ENCODE results near the gene DCST2.

Gene DCST2

DNA sequence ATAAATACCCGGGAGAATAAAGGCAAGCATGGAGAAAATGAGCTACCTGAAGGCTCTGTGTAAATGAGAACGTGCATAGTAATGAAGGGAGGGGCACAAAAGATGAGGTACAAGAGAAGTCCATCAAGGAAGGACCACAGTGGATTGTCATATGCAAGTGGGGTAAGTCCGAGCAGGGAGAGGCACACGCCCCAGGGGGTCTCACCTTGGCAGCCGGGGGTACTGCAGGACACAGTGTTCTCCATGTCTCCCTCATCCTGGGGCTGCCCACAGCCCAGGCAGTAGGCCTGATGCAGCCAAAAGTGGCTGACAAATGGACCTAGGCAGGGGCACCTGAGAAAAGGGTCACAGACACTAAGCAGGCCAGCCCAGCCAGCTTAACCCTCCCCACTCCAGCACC is 10.0 kb downstream of the DCST2 start:
- DNase-seq, result no peak

DNA sequence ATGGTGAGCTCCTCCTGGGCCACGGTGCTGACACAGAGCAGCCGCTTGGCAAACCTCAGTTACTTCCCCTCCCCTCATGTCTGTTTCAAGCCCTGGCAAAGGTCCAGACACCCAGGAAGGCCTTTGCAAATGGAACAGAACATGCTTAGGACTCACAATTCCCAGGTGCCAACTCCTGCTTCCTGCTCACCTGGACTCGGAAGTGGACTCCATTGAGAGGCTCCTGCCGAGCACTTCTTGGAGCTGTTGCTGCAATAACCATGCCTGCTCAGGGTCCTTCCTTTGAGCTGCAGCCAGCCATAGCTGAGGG is 10.7 kb downstream of the DCST2 start:
- no peak for DNase-seq

DNA sequence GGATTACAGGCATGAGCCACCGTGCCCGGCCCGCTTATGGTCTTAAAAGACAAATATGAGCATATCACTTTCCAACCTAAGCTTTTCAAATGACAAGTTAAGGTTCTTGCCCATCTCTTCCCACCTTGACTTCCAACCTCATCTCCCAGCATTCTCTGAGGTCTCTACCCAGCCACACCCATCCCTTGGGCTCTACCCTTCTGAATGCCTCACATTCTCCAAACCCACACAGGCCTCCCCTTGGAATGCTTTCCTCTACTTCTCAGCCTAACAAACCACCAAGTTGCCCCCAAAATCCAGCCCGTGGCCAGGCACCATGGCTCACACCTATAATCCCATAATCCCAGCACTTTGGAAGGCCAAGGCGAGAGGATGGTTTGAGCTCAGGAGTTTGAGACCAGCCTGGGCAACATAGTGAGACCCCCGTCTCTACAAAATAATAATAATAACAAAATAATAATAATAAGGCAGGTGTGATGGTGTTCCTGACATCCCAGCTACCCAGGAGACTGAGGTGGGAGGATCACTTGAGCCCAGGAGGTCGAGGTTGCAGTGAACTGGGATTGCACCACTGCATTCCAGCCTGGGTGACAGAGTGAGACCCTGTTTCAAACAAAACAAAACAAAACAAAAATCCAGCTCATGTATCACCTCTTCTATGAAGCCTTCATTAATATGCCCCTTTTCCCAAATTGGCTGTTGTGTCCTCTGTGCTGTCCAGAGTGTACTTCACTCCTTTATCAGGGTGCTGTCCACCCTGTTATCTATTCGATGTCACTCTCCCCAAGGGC is 11.2 kb downstream of the DCST2 start:
- DNase-seq, result no peak

DNA sequence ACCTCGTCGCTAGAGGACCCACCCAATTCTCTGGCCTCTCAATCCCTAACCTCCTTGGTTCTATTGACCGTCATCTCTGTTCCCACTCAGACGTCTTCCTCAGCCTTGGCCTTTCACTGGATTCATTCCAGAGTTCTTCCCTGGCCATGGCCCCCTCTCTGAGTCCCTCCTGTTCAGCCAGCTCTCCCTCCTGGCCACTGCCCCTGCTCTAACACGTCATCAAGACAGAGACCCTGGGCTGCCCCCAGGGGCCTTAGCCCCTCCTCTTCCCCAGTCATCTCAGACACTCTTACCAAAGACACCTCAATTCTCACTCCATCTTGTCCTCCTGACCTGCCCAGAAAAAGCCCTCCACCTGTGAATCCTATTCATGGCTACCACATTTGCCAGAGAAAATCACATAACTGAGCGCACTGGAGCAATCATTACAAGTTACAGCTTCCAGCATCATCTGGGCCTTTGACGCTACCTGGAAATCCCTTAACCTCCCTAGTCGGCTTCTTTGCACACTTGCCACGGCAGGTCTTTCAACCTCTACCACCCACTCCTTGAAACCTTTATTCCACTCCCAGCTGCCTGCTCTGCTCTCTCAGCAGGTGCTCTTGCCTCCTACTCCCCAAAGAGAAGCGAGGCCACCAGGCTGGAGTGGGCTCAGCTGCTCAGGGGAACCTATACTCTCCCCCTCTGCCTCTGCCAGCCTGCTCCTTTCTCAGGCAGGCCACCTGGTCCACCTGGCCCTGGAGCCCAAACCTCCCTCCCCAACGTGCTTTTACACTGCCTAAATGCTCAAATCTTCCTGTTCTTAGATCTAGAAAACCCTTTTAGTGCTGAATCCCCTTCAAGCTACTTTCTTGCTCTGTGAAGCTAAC is 14.0 kb downstream of the DCST2 start:
- no peak for DNase-seq

DNA sequence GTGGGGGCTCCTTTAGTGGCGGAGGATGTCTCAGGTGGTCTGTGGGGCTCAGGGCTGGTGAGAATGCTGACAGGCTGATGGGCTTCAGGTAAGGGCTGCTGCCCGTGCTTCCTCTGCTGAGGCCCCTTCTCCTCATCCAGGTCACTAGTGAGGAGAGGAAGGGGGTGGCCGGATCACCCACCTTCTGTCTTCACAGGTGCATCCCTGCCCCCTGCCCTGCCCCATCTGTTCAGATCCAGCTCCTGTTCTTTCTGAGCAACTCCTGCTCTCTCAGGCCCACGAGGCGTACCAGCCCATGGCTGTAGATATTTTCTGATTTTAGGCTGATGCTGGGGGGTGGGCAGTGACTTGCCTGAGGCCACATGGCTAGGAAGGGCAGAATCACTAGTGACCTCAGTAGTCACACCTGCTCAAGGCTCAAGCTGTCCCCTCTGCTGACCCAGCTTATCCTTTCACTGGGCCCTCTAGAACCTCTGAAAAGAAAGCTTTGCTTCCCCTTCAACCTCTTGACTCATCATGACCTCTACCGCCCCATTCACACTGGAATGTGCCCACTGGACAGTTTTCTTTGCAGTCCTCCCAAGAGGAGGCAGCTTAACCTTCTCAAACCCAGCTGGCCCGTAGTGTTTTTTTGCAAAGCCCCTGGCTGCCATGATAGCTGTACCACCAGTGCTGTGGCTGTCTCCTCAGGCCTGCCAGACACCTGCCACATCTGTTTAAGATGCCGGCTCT is 14.8 kb downstream of the DCST2 start:
- no peak for DNase-seq

DNA sequence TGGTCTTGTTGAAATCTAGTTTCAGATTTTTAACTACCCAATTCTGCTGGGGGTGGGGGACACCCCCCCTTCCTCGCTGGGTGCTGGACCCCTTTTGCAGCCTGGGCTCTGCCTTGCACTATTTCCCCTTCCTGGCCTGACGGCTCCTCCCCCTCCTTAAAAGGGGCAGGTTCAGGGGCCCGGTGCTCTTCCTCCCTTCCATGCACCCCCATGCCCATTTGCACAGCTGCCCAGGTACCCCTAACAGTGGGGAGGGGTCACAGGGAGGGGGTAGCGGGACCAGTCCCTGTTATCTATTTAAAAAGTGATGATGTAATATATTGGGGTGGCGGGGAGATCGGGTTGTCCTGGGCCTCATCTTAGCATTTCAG is 15.7 kb downstream of the DCST2 start:
- DNase-seq, result no peak

DNA sequence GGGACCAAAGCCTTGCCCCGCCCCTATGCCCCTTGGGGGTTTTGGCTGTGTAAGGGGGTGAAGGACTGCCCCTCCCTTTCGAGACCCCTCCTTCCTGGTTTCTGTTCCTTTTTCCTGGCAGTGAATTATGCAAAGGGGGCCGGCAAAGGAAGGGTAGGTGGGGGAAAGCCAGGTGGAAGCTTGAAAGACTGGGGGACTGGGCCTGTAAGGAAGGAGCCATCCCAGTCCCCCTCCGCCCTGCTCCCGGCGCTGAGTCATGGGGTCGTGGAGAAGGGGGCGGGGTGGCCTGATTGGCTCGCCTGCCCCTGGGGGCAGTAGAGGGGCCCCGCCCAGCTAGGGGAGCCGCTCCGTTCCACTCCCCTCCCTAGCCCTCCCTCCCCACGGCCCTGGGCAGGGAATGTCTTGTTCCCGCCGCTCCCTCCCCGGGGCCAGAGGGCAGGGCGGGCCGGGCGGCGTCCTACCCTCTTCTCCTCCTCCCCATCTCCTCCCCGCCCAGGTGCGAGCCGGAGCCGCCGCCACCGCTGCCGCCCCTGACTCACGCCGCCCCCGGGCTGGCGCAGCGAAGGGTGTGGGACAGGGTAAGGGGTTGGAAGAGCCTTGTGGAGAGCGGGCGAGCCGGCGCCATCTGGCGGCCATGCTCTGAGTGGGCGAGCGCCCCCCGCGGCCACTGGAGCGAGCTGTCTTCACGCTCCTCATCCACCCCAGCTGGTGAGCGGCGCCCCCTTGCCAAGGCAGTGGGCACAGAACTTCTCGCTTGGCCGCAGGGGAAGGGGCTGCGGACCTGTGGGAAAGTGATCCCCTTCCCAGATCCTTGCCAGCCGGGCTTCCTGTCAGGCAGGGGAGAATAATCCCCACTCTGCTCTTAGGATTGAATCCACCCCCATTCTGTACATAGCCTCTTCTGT is 16.3 kb downstream of the DCST2 start:
- DNase-seq, result peak; percentile 86 to 90

DNA sequence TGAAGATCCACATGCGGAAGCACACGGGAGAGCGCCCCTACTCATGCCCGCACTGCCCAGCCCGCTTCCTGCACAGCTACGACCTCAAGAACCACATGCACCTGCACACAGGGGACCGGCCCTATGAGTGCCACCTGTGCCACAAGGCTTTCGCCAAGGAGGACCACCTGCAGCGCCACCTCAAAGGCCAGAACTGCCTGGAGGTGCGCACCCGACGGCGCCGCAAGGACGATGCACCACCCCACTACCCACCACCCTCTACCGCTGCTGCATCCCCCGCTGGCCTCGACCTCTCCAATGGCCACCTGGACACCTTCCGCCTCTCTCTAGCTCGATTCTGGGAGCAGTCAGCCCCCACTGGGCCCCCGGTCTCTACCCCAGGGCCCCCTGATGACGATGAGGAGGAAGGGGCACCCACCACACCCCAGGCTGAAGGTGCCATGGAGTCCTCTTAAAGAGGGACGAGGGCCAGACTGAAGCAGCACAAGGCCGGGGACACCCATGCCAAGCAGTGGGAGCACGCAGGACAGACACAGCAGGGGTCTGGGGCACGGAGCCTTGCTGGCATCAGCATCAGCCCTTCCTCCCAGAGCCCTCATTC is 17.2 kb downstream of the DCST2 start:
- peak; percentile 25 to 42 for DNase-seq

DNA sequence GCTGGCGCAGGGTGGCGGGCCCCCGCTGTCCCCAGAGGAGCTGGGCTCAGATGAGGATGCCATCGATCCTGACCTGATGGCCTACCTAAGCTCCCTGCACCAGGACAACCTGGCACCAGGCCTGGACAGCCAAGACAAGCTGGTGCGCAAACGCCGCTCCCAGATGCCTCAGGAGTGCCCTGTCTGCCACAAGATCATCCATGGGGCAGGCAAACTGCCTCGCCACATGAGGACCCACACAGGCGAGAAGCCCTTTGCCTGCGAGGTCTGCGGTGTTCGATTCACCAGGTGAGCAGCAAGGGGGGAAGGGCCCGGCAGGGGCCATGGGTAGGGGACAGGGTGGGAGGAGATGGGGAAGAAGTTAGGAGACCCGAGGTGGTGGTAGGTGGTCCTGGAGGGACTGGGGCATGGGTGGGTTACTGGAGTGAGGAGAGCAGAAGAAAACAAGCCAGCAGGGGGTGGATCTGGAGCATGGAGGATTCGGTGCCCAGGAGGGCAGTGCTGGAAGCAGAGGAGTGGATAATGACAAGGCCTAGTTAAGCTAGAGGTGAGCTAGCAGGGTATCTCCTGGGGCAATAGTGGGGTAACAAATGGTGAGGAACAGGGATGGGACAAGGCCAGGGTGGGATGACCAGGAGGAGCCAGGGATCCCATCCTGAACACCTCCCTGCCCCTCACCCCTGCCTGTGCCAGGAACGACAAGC is 17.9 kb downstream of the DCST2 start:
- no peak for DNase-seq

DNA sequence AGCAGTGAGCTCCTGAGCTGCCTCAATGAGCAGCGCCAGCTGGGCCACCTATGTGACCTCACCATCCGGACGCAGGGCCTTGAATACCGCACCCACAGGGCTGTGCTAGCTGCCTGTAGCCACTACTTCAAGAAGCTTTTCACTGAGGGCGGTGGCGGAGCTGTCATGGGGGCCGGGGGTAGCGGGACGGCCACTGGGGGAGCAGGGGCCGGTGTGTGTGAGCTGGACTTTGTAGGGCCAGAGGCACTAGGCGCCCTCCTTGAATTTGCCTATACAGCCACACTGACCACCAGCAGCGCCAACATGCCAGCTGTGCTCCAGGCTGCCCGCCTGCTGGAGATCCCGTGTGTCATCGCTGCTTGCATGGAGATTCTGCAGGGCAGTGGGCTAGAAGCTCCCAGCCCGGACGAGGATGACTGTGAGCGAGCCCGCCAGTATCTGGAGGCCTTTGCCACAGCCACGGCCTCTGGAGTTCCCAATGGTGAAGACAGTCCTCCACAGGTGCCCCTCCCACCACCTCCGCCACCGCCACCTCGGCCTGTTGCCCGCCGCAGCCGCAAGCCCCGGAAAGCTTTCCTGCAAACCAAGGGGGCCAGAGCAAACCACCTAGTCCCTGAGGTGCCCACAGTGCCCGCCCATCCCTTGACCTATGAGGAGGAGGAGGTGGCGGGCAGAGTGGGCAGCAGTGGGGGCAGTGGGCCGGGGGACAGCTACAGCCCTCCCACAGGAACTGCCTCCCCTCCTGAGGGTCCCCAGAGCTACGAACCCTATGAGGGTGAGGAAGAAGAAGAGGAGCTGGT is 18.7 kb downstream of the DCST2 start:
- DNase-seq, result no peak

DNA sequence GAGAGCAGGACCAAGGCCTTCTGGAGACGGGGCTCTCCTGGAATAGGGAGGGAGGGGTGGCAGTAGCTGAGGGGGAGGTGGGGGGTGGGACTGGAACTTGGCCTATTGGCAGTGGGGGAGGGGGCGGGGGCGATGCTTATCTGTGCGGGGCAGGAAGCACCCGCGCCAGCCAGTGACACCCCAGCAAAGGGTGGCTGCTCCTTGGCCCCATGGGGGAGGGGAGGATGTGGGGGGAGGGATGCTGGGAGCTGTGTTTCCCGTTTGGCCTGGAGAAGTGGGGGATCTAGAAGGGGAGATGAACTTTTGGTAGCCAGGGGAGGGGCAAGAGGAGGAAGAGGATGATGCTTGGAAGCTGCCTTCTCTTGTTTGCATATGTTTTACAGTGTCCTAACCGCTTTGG is 19.9 kb downstream of the DCST2 start:
- DNase-seq, result peak in 1 of 2 donors; percentile 53

DNA sequence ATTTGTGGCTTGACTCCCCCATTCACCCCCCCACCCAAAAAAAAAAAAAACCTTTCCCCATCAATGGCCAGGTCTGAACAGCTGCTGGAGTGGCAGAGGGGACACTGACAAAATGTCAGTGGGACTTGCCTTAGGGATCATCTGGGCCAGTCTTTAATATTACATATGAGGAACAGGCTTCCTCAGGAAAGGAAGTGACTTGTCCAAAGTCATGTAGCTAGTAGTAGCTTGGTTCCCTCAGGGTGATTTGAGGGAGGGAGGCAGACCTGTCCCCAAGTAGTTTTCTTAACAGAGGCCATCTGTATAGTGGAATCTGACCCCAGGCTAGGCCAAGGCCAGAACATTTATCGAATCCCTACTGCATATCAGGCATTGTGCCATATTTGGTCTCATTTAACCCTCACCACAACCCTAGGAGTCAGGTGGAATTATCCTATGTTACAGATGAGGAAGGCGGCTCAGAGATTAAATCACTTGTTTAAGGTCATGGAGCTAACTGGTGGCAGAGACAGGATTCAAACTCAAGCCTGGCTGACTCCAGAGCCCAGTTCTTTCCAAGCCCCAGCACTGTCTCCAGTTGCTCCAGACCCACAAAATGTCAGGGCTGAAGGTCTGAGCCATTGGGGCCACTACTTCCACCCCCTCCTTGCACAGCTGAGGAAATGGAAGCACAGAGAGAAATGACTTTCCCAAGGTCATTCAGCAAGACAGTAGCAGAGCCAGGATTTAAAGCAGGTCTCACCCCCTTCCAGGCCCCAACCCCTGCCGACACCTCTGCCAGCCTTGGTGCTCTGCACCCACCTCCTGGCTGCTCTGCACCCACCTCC is 20.6 kb downstream of the DCST2 start:
- no peak for DNase-seq

DNA sequence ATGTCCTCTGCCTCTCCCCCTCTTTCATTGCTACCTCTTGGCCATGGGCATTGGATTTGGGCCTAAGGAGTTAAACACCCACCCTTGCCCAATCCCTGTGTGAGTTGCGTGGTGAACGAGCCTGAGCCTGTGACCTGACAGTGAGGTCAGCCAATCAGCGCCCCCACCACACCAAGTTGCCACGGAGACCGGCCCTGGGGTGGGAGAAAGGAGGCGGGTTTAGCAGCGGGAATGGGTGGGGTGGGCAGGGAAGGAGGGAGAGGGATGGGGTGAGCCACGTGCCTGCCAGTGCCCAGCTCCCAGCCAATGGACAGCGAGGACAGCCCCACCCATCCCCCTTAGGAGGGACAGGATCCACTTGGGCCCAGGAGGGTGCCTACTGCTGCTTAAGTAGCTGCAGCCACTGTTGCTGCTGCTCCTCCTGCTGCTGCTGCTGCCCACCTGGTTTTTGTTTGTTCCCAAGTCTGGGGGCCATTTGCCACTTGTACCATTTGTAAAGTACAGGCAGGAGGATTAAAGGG is 21.5 kb downstream of the DCST2 start:
- DNase-seq, result peak; percentile 46 to 47

DNA sequence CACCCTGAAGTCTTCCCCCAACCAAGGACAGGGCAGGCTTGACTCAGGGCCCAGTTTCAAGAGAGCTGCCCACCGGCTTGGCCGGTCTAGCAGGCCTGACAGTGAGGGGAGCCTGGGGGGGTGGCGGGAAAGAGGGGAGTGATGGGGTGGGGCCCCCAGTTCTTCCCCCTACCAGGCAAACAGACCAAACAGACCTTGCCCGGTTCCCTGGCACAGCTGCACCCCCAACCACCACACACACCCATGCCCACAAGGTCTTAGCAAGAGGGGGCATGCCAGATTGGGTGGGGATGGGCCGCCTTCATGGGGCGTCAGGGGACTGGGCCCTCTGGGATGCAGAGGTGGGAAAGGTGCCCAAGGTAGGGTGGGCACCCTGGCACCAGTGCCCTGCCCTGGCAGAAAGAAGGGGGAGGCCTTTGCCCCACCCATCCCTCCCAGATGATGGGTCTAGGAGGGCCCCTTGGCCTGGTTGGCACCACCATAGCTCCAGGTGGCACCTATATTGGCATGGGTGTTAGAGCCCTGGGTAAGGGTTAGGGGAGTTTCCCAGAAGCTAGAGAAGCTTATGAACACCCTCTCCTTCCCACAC is 22.1 kb downstream of the DCST2 start:
- DNase-seq, result no peak

DNA sequence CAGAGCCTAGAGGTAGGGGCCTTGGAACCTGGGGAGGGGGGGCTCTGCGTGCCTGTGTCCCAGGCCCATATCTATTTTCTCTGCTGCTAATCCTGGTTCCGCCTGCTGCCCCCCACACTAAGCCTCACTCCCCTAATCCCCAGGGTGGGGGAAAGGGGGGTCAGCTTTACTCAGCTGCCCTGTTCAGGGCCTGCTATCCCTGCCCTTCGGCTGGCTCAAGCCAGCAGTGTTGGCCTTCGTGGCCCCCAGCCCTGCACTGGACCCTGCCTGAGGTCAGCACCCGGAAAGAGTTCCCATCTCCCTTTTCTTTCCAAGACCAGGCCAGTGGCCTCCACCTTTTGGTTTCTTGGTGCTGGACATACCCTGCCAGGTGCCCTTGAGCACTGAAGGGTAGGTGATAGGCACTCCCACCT is 22.6 kb downstream of the DCST2 start:
- no peak for DNase-seq

DNA sequence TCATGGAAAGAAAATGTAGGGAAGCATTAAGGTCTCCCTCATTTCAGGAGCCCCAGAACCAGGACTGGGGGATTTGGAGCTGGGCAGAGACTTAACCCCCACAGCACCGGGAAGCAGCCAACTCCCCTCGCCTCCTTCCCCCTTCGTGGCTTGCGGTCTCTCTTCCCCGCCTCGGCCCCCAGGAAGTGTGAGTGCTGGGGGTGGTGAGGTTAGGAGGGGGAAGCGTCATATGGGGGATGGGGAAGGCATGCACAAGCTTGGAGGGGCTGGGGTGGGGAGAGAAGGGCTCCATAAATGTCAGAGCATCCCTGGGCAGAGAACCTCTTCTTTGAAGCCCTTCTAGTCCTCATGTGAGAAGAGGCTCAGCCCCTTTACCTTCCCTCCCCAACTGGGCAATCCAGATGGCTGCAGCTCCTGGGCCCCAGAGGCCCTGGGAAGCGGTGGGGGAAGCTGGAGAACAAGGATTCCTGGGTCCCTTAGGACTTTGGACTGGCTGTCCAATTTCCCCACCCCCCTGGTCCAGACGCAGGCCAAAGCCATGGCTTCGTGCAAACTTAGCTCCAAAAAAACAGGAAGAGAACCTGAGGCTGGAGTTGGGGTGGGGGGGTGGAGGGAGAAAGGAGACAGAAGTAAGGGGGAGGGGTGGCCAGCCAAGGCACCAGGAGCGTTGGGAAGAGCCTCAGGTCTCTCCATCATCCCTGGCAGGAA is 23.2 kb downstream of the DCST2 start:
- peak in 1 of 2 donors; percentile 46 for DNase-seq

DNA sequence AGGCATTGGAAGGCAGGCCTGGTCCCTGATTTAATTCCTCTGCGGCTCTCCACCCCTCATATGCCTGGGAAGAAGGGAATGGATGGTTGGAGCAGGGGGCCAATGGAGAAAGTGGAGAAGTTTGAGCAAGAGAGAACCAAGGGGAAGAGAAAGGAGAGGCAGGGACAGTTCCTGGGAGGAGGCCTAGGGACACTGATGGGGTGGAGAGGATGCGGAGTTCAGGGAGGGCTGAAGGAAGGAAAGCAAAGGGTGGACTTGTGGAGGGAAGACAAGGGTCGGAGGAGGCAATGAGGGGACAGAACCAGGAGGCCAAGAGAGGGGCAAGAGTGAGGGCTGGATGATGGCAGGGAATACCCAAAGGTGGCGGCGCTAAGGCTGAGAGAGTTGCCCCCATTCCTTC is 23.8 kb downstream of the DCST2 start:
- DNase-seq, result no peak

DNA sequence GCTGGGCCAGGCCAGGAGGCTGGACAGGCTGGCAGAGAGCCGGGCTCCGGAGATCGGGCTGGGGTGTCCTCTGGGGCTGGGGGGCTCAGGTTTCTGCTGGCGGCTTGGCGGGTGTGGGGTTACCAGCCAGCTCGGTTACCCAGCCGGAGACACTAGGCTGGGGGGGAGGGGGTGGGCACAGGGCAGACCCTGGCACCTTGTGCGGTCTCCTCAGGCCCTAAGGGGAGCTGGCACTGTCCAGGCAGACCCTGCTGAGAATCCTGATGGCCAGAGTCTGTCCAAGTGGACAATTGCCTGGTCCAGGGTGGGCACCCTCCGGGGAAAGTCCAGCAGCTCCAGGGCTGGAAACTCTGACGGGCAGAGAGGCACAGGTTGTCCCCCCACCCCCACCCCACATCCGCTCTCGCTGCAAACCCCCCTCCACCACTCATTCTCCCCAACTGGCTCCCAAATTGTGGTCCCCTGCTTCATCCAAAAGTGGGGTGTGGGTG is 24.3 kb downstream of the DCST2 start:
- peak in 1 of 2 donors; percentile 19 for DNase-seq
